ENCODE results near the gene CAB39. TPM values are rescaled to one million over a fixed set of nuclear protein-coding genes. Genes with fewer than 3 reads are reported as not detected.

CAB39 gene
- polyA plus RNA-seq, 1 donor from 2014 or later: 118 TPM

- TF ChIP-seq RAD21 (conservative IDR thresholded peaks at IDR 0.05) (no peak), TAF1 (IDR thresholded peaks at IDR 0.05; ENCODE audit: low read depth) (no peak), REST (IDR thresholded peaks at IDR 0.05; ENCODE audit: borderline replicate concordance) (no peak), MXI1 (conservative IDR thresholded peaks at IDR 0.05; ENCODE audit: poor library complexity, severe bottlenecking) (no peak), POLR2AphosphoS5 (IDR thresholded peaks at IDR 0.05) (no peak), CTCF (IDR thresholded peaks at IDR 0.05; ENCODE audit: poor library complexity, severe bottlenecking) (no peak), EZH2 (IDR thresholded peaks at IDR 0.05; ENCODE audit: borderline replicate concordance, insufficient read depth, low read length, poor library complexity, severe bottlenecking) (no peak), EP300 (conservative IDR thresholded peaks at IDR 0.05; ENCODE audit: poor library complexity, severe bottlenecking) (no peak), SMC3 (conservative IDR thresholded peaks at IDR 0.05; ENCODE audit: poor library complexity) (no peak)
- Histone ChIP-seq H3K9ac (ENCODE audit: low read length) (no peak overlapping the region), H4K20me1 (ENCODE audit: insufficient read depth) (no peaks in the 10 kb centered on the region), H3K4me3 (ENCODE audit: low read length) (no peak overlapping the region), H2AFZ (ENCODE audit: low read depth, low read length) (no peak overlapping the region), H3K27ac (ENCODE audit: low read length) (no peak overlapping the region), H3F3A (ENCODE audit: insufficient read depth, low read length, poor library complexity, severe bottlenecking) (no peaks in the 10 kb centered on the region), H3K36me3 (ENCODE audit: insufficient read depth, low read length) (peaks cover 4% of the 10 kb centered on the region), H3K9me3 (ENCODE audit: low read length) (no peaks in the 10 kb centered on the region), H3K4me2 (ENCODE audit: low read length) (no peak overlapping the region), H3K79me2 (replicated peaks; ENCODE audit: insufficient read depth, low read length) (peaks cover 4% of the 10 kb centered on the region), H3K27me3 (ENCODE audit: insufficient read depth, low read depth, low read length) (no peaks in the 10 kb centered on the region), H3K9me2 (ENCODE audit: insufficient read depth, low read length) (no peaks in the 10 kb centered on the region)
Observed at GRCh38 chr2:230773039-230773773, 60.6 kb downstream of the CAB39 start.

- Histone ChIP-seq H2AFZ (ENCODE audit: low read depth, low read length) (no peak overlapping the region), H3K4me3 (ENCODE audit: low read length) (no peak overlapping the region)
Observed at GRCh38 chr2:230774348-230774951, 61.8 kb downstream of the CAB39 start.

More at GRCh38 chr2:230774348-230774951, 61.8 kb downstream of the CAB39 start:
- no peak overlapping the region for H3K27ac ChIP-seq (ENCODE audit: low read length)
- H3K4me2 ChIP-seq (ENCODE audit: low read length): no peak overlapping the region
- no peak overlapping the region for H3K9ac ChIP-seq (ENCODE audit: low read length)
- no peaks in the 10 kb centered on the region for H3K27me3 ChIP-seq (ENCODE audit: insufficient read depth, low read depth, low read length)
- no peaks in the 10 kb centered on the region for H4K20me1 ChIP-seq (ENCODE audit: insufficient read depth)
- H3K36me3 ChIP-seq (ENCODE audit: insufficient read depth, low read length): peaks cover 4% of the 10 kb centered on the region
- H3K79me2 ChIP-seq (replicated peaks; ENCODE audit: insufficient read depth, low read length): peaks cover 4% of the 10 kb centered on the region
- H3K9me3 ChIP-seq (ENCODE audit: low read length): no peaks in the 10 kb centered on the region
- H3K9me2 ChIP-seq (ENCODE audit: insufficient read depth, low read length): no peaks in the 10 kb centered on the region
- no peaks in the 10 kb centered on the region for H3F3A ChIP-seq (ENCODE audit: insufficient read depth, low read length, poor library complexity, severe bottlenecking)
- no peak for TF ChIP-seq MXI1 (conservative IDR thresholded peaks at IDR 0.05; ENCODE audit: poor library complexity, severe bottlenecking)
- no peak for TF ChIP-seq EP300 (conservative IDR thresholded peaks at IDR 0.05; ENCODE audit: poor library complexity, severe bottlenecking)
- TF ChIP-seq TAF1 (IDR thresholded peaks at IDR 0.05; ENCODE audit: low read depth): no peak
- no peak for TF ChIP-seq RAD21 (conservative IDR thresholded peaks at IDR 0.05)
- no peak for TF ChIP-seq REST (IDR thresholded peaks at IDR 0.05; ENCODE audit: borderline replicate concordance)
- TF ChIP-seq CTCF (IDR thresholded peaks at IDR 0.05; ENCODE audit: poor library complexity, severe bottlenecking): no peak
- no peak for TF ChIP-seq EZH2 (IDR thresholded peaks at IDR 0.05; ENCODE audit: borderline replicate concordance, insufficient read depth, low read length, poor library complexity, severe bottlenecking)
- no peak for TF ChIP-seq POLR2AphosphoS5 (IDR thresholded peaks at IDR 0.05)
- no peak for TF ChIP-seq SMC3 (conservative IDR thresholded peaks at IDR 0.05; ENCODE audit: poor library complexity)

All from neural cell (in vitro differentiated cells).